Pancreas (tissue), 10 donors: ENCODE measurements around the gene PAK1. TPM values are rescaled to one million over a fixed set of nuclear protein-coding genes. Genes with fewer than 3 reads are reported as not detected.
A peak's percentile ranks its signal among the peaks of the same experiment; 100 is the strongest.

Experiments used
- ATAC-seq, 4 donors: fragments of 200-7000 bp; cut with Tn5 transposase; one replicate each; pipeline versions ENCODE4 v1.8.0 to v1.9.1; 2020; ENCODE audit warnings: mild to moderate bottlenecking in 4 of 4, moderate library complexity in 4 of 4
- DNase-seq, 6 donors: peaks; one replicate each; pipeline ENCODE4 v3.0.0-alpha.2; 2020
- FAIRE-seq: peaks from 2 replicates; lab custom pipeline; 2012; peaks lifted over from hg19 to GRCh38; lab: Jason Lieb, UNC
- H3K27ac ChIP-seq, 4 donors: fragments of 200-600 bp; sonication (generic); 1 replicate in 3 of 4; 2 replicates in 1 of 4; pipeline versions ENCODE4 v1.5.0 to v1.8.0; 2020
- H3K27me3 ChIP-seq, 4 donors: fragments of 200-600 bp; one replicate each; pipeline ENCODE4 v1.8.0; 2021
- H3K36me3 ChIP-seq, 3 donors: fragments of 200-600 bp; sonication (generic) in 1 of 3; one replicate each; pipeline versions ENCODE4 v1.5.0 to v1.8.0; 2020 to 2021
- H3K4me1 ChIP-seq, 3 donors: fragments of 200-600 bp; one replicate each; pipeline ENCODE4 v1.8.0; 2021
- H3K4me3 ChIP-seq, 4 donors: fragments of 200-600 bp; sonication (generic) in 2 of 4; one replicate each; pipeline versions ENCODE4 v1.5.0 to v1.8.0; 2020 to 2021
- H3K9me3 ChIP-seq, 4 donors: fragments of 200-600 bp; one replicate each; pipeline ENCODE4 v1.8.0; 2021
- WGBS, 2 donors: extraction: QIAGEN DNeasy Blood & Tissue Kit; methylation state at CpG; one replicate each; pipeline ENCODE4 v1.1.7; 2013; 5-methylcytosine and 5-hydroxymethylcytosine counted together
- intact Hi-C, 3 donors: fragments of 100-400 bp; cut with DNase I; formaldehyde crosslinking; loops; one replicate each; pipeline versions ENCODE4 v1.11.1 to v1.14.2; 2022
- polyA plus RNA-seq, 2 donors: library from polyadenylated mRNA; stranded (reverse); fragments of 200-250 nt; gene quantifications; one replicate each; pipeline ENCODE4 v1.2.3, GENCODE V29; 2013
- total RNA-seq, 6 donors: library from RNA; stranded (reverse); fragmentation: NEBNext Ultra II Directional in 4 of 6; extraction: Animal tissue kit (Norgen Biotek cat#: 25700) in 4 of 6; gene quantifications; one replicate each; pipeline versions ENCODE4 v1.2.1 to v1.2.4, GENCODE V29; 2021 to 2023
- TF ChIP-seq, protein P1 (sequence below), 4 donors: fragments of 200-600 bp; sonication (generic) in 3 of 4; IDR thresholded peaks; one replicate each; pipeline versions ENCODE4 v1.5.0 to v1.8.0; 2021; ENCODE audit warnings: antibody characterized with exemption in 4 of 4
- donor health status: healthy with polysubstance abuse.
- donor health status: DM: no; HTN: no; CAD: no; lungs with moderate emphysema.
- donor health status: DM: no; HTN: no; CAD: no.
- donor health status: control.
- donor health status: control.
- donor health status: Bipolar disorder and iron deficiency.
- donor health status: DM: yes; HTN: yes; CAD: no.
- donor health status: DM: no; HTN: no; CAD: no.
- donor health status: DM: no; HTN: no; CAD: no.
- donor health status: DM: yes; HTN: yes; CAD: no.

The PAK1 gene
- total and polyA plus RNA-seq, 8 donors: 9.0 to 40.0 (median 20.7) TPM

DNA sequence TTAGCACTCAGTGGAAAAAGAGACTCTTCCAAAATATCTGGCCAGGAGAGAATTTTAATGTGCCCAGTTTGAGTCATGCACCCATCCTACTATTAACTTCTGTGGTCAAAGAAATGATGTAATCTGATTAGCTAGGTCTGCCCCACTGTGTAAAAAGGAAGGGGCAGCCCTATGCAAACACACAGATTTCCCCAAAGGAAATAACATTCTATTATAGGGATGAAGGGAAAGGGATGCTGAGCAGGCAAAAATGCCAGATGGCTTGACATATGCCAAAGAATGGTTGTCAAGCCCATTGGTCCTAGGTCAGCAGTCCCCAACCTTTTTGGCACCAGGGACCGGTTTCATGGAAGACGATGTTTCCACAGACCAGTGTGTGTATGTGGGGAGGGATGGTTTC, 43.3 kb upstream of the PAK1 start:
- H3K9me3 ChIP-seq: no peaks in the 10 kb centered on the region
- TF ChIP-seq, protein P1, sequence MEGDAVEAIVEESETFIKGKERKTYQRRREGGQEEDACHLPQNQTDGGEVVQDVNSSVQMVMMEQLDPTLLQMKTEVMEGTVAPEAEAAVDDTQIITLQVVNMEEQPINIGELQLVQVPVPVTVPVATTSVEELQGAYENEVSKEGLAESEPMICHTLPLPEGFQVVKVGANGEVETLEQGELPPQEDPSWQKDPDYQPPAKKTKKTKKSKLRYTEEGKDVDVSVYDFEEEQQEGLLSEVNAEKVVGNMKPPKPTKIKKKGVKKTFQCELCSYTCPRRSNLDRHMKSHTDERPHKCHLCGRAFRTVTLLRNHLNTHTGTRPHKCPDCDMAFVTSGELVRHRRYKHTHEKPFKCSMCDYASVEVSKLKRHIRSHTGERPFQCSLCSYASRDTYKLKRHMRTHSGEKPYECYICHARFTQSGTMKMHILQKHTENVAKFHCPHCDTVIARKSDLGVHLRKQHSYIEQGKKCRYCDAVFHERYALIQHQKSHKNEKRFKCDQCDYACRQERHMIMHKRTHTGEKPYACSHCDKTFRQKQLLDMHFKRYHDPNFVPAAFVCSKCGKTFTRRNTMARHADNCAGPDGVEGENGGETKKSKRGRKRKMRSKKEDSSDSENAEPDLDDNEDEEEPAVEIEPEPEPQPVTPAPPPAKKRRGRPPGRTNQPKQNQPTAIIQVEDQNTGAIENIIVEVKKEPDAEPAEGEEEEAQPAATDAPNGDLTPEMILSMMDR (IDR thresholded peaks at IDR 0.05): no peak
- no peak overlapping the region for H3K27ac ChIP-seq
- no peaks in the 10 kb centered on the region for H3K36me3 ChIP-seq
- FAIRE-seq (no peak), DNase-seq (no peak), ATAC-seq (no peak)
- no peak overlapping the region for H3K4me3 ChIP-seq
- H3K27me3 ChIP-seq: no peaks in the 10 kb centered on the region
- intact Hi-C loops: no loop called here
- no peaks in the 10 kb centered on the region for H3K4me1 ChIP-seq
- 80 to 87% methylated on average over 2 of the region's 2 CpGs for WGBS, 2 donors

DNA sequence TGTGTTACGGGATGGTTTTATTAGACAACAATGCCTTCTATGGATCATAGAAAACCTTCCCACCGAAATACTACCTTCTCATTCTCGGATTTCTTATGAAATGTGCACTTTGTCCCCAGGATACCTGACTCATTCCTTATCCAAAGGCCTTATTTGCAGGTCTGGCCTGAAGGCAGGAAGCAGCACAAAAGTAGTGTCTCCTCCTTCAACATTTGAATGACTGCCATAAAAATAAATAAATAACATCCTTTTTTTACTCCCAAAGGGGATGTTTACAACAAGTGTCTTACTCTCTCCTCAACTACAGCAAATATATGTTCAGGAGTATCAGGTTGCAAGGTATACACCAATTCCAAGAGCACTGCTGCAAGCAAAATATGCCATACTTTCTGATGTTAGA, 41.6 kb upstream of the PAK1 start:
- Histone ChIP-seq H3K27me3 (no peaks in the 10 kb centered on the region), H3K27ac (no peak overlapping the region), H3K4me1 (no peaks in the 10 kb centered on the region), H3K9me3 (no peaks in the 10 kb centered on the region), H3K36me3 (no peaks in the 10 kb centered on the region), H3K4me3 (no peak overlapping the region)
- DNase-seq (no peak), ATAC-seq (no peak), FAIRE-seq (no peak)
- WGBS, 2 donors: 57 to 60% methylated on average over 3 of the region's 3 CpGs
- TF ChIP-seq, protein P1 (IDR thresholded peaks at IDR 0.05): no peak
- intact Hi-C loops: no loop called here

DNA sequence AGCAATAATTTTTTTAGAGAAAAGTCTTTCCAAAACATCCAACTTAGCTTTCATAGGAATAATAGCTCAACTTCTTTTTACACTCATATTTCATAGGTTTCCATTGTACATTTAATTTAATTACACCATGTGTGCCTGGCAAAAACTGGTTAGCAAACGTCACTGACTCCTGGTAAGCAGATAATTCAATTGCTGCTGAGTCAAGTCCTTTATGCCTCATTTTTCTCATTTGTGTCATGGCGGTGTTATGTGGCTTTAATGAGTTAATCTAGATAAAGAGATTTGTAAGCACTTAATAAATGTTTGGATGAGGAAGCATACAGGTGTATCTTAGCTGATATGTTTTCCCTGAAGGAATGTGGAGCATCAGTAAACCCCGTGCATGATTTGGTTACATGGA, 41.2 kb upstream of the PAK1 start:
- ATAC-seq (no peak), DNase-seq (no peak), FAIRE-seq (no peak)
- TF ChIP-seq, protein P1 (IDR thresholded peaks at IDR 0.05): no peak
- no peaks in the 10 kb centered on the region for H3K27me3 ChIP-seq
- no peaks in the 10 kb centered on the region for H3K4me1 ChIP-seq
- no peak overlapping the region for H3K27ac ChIP-seq
- no peaks in the 10 kb centered on the region for H3K9me3 ChIP-seq
- no peak overlapping the region for H3K4me3 ChIP-seq
- H3K36me3 ChIP-seq: no peaks in the 10 kb centered on the region
- intact Hi-C loops: no loop called here
- WGBS, 2 donors: 73 to 76% methylated on average over 3 of the region's 3 CpGs

DNA sequence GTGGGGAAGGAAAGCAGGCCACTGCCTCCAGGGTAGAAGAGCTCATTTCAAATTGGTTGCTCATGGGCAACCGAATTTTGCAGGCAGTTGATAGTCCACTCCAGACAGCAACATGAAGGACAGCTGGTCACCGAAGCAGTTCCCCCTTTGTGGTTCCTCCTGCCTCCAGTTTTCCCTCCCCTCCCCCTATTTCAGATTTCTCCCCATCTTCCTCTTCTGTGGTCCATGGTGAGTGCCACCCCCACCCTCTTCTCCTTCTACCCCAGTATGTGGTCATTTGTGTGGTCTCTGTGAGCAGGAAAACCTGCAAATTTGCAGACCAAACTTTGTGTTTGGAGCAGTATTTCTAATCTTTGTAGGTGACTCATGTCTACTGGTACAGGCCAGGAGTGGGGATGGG, 38.2 kb upstream of the PAK1 start:
- no peak for DNase-seq
- intact Hi-C loops: no loop called here
- 76 to 82% methylated on average over 2 of the region's 2 CpGs for WGBS, 2 donors
- no peak overlapping the region for H3K27ac ChIP-seq
- H3K27me3 ChIP-seq: no peaks in the 10 kb centered on the region
- no peak overlapping the region for H3K4me3 ChIP-seq
- FAIRE-seq: no peak
- peak in 1 of 4 donors; percentile 68 for ATAC-seq
- TF ChIP-seq, protein P1 (IDR thresholded peaks at IDR 0.05): no peak
- no peaks in the 10 kb centered on the region for H3K9me3 ChIP-seq
- H3K36me3 ChIP-seq: no peaks in the 10 kb centered on the region
- no peaks in the 10 kb centered on the region for H3K4me1 ChIP-seq

DNA sequence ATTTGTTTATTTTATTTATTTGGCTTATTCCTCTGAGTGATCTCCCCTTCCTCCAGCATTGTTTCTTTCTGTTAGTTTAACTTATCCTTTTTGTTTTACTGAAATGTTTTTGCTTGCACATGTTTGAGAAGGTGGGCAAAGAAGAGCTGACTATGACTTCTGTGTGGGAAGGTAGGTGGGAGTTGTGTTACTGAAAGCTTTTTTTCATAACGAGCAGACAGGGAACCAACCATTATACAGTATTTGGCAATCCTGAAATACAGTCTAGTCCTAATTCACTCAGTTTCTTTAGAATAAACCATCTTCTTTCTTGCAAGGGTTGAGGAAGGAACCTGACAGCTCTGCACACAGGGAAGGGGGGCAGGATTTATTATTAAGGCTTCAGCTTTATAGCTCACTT, 37.0 kb upstream of the PAK1 start:
- no peak overlapping the region for H3K27ac ChIP-seq
- TF ChIP-seq, protein P1 (IDR thresholded peaks at IDR 0.05): no peak
- no peaks in the 10 kb centered on the region for H3K27me3 ChIP-seq
- intact Hi-C loops: no loop called here
- H3K4me1 ChIP-seq: no peaks in the 10 kb centered on the region
- H3K4me3 ChIP-seq: no peak overlapping the region
- 91% methylated on average over 1 of the region's 1 CpG for WGBS, 2 donors
- ATAC-seq (no peak), FAIRE-seq (no peak), DNase-seq (no peak)
- no peaks in the 10 kb centered on the region for H3K36me3 ChIP-seq
- H3K9me3 ChIP-seq: no peaks in the 10 kb centered on the region
